Ovary (tissue), 3 donors: ENCODE data around the gene GRIK4.

Source experiments
- EP300 ChIP-seq: sonication (generic); formaldehyde crosslinking; IDR thresholded peaks from one replicate; pipeline ENCODE4 v1.6.1; 2017; ENCODE audit warnings: antibody characterized with exemption
- POLR2A ChIP-seq: fragments of 450-650 bp; IDR thresholded peaks from one replicate; pipeline ENCODE4 v1.6.1; 2017; ENCODE audit warnings: antibody characterized with exemption, mild to moderate bottlenecking, moderate library complexity
- TF ChIP-seq, protein P1 (sequence below), 3 donors: fragments of 450-650 bp in 2 of 3; fragments of 200-600 bp in 1 of 3; IDR thresholded peaks; one replicate each; pipeline versions ENCODE4 v1.5.1 to v1.8.0; 2016 to 2022; ENCODE audit warnings: antibody characterized with exemption in 3 of 3, mild to moderate bottlenecking in 1 of 3
- donor health status: DM: no; HTN: no; CAD: no.

DNA sequence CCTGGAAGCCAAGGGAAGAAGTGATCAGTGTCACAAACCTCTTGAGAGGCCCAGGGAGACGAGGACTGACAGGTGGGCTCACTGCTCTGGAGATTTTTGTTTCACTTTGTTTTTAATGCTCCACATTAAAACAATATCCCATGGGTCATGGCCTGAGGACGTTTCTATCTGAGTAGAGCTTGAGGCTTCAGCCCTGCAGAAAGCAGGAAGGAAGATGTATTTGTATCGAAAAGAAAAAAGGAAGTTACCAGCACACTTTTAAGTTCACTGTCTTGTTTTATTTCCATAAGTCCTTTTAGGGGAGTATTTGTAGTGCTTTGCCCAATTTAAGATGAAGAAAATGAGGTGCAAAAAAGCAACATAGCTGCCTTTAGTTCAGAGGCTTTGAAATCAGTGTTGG lies 191.1 kb downstream of the GRIK4 start:
- TF ChIP-seq POLR2A (no peak), EP300 (no peak)
- TF ChIP-seq, protein P1, sequence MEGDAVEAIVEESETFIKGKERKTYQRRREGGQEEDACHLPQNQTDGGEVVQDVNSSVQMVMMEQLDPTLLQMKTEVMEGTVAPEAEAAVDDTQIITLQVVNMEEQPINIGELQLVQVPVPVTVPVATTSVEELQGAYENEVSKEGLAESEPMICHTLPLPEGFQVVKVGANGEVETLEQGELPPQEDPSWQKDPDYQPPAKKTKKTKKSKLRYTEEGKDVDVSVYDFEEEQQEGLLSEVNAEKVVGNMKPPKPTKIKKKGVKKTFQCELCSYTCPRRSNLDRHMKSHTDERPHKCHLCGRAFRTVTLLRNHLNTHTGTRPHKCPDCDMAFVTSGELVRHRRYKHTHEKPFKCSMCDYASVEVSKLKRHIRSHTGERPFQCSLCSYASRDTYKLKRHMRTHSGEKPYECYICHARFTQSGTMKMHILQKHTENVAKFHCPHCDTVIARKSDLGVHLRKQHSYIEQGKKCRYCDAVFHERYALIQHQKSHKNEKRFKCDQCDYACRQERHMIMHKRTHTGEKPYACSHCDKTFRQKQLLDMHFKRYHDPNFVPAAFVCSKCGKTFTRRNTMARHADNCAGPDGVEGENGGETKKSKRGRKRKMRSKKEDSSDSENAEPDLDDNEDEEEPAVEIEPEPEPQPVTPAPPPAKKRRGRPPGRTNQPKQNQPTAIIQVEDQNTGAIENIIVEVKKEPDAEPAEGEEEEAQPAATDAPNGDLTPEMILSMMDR (IDR thresholded peaks at IDR 0.05) = no peak
